GM10266 (cell line): ENCODE data around the gene APBB2.

Experiments
- DNase-seq: peaks from one replicate; pipeline ENCODE4 v3.0.0; 2012; ENCODE audit errors: extremely low spot score
- TF ChIP-seq, protein P1 (sequence below): IDR thresholded peaks from 2 replicates; pipeline ENCODE4 v1.5.1; 2012; ENCODE audit warnings: mild to moderate bottlenecking, low read depth; ENCODE audit not compliant: control insufficient read depth, insufficient read depth; ENCODE audit errors: missing control alignments

Gene APBB2

DNA sequence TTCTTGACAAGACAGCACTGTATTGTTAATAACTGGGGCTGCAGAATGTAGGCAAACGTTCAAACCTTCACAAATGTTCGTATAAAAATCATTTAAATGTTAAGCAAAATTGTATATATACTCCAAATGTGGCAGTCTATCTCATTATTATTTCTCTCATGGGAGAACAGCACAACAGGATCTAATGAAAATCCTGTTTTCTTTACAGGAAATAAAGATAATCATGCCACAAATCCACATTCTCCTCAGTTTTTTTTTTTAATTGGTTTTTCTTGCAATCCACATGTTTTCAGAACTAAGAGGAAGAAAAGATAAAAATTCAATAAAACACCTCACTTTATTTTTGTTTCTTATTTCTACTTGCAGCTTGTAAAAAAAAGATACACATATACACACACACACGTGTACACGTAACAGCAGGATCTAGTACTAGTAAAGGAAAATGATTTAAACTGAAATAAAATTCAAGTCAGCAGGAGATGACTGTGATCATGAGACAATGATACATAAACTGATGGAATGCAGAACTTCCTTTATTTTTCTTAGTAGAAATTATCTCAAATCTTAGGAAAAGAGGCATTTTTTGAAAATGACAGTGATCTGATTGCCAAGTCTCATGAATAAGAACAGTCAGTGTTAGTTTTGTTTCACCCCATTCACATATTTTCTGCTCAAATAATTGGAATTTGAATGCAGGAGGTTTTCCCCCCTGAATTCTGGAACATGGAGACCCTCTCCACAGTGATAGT, 11.3 kb downstream of the APBB2 start:
- no peak for DNase-seq
- TF ChIP-seq, protein P1, sequence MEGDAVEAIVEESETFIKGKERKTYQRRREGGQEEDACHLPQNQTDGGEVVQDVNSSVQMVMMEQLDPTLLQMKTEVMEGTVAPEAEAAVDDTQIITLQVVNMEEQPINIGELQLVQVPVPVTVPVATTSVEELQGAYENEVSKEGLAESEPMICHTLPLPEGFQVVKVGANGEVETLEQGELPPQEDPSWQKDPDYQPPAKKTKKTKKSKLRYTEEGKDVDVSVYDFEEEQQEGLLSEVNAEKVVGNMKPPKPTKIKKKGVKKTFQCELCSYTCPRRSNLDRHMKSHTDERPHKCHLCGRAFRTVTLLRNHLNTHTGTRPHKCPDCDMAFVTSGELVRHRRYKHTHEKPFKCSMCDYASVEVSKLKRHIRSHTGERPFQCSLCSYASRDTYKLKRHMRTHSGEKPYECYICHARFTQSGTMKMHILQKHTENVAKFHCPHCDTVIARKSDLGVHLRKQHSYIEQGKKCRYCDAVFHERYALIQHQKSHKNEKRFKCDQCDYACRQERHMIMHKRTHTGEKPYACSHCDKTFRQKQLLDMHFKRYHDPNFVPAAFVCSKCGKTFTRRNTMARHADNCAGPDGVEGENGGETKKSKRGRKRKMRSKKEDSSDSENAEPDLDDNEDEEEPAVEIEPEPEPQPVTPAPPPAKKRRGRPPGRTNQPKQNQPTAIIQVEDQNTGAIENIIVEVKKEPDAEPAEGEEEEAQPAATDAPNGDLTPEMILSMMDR: no peak

DNA sequence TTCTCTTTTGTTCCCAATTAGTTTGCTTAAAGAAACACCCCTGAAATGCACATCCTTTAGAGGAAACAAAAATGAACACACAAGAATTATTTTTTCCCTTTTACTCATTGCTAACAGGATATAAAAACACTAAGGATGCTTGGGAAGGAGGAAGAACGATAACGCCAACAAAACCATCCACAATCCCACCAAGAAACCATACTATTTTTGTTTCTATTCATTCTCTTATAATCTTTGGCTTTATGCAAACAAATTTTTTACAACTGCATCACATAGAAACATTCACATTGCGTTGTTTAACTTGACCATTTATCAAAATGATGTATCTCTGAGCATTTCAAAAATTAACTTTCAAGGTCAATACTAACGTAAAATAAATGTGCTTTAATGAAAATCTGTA, 12.0 kb downstream of the APBB2 start:
- no peak for DNase-seq
- TF ChIP-seq, protein P1: no peak

DNA sequence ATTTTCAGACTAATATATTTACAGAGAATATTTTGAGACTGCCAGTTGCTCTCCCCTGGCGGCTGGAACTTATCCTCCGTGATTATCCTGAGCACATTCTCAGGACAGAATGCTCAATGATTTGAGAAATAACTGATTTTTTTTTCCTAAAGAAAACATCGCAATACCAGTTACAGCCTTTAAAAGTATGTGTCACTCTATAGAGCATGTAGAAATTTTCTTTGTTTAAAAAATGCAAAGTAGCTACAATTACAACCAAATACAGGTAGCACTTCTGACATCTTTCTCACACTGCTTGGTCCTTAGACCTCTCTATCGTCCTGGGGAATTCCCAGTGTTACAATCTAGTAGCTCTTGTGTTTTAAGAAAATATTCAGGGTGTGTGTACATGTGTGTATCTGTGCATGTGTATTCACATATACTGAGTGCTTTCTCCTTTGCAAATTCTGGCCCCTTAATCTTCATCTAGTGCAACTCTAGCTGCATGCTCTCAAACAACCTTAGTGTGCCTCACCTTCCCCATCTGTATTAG, 13.8 kb downstream of the APBB2 start:
- TF ChIP-seq, protein P1: no peak

DNA sequence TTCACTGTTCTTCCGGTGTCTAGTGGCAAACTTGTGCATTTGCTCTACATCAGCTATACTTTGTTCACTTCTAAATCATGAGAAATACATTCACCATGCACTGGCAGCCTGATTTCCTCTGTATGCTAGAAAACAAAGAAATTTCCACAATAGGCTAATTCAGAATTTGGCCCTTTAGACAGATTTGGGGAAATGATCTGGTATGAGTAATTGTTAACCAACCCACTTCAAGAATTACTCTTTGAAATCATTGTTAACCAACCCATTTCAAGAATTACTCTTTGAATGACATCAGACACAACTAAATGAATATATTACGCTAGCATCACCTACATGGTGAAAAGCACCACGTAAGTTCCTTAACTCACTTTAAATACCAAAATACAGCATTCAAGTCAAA, 14.6 kb downstream of the APBB2 start:
- TF ChIP-seq, protein P1: no peak

More for the DNA sequence above, 13.8 kb downstream of the APBB2 start:
- DNase-seq: no peak

DNA sequence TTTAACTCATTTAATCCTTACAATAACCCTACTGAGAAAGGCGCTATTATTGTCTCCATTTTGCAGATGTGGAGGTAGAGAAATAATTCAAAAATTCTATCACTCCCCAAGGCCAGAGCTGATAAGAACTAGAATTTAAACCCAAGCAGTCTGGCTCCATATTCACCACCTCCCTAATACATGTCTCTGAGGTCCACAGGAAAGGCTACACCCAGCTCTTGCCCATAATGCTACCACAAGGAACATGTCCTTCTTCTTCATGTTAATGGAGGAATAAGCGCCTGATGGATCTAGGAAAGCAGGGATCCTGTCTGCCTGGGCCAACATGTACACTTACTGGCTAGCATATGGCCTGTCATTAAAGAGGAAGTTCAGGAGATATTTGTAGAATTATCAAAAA, 16.3 kb downstream of the APBB2 start:
- TF ChIP-seq, protein P1: no peak
- no peak for DNase-seq

More for the DNA sequence above, 14.6 kb downstream of the APBB2 start:
- no peak for DNase-seq

DNA sequence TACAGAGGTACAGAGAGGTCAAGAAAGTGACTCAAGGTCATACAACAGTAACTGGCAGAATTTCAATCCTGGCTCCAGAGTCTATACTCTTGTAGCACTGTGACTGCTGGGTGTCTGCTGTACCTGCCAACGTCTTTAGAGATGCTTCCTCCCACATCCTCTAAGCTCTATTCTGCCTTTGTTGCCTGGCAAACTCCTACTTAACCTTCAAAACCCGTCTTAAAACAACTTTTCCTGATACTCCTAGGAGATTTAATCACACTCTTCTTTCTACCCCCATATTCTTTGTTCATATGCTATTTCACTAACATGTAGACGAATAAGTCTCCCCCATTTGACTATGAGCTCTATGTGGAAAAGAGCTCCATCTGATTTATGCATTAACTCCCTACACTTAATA, 16.8 kb downstream of the APBB2 start:
- no peak for DNase-seq
- TF ChIP-seq, protein P1: no peak

DNA sequence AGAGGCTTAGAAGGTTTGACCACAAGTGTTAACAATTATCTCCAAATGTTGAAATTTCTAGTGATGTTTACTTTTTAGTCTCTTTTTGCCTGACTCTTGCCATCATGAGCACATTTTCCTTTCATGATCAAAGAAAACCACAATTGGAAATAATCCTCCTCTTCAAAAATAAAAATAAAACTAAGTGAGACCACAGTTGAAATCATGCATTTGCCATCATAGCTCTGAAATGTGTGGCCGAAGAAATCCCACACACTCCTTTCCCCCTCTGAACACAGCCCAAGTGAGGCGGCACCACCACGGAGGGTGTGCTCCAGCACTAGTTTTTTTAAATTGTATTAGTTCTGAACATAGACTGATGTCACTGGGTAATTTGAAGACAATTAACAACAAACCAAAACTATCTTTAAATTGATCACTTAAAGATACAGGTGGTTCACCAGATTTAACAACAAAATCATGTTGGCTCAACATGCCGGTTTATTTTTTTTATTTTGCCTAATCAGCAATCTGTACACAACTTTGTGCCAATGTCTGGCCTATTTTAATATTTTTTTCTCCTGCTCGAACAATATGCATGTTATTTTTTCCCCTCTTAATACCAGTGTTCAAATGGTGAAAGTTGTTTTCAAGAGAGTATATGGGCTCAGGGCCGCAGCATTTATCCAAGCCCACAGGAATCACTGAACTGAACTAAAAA, 17.6 kb downstream of the APBB2 start:
- TF ChIP-seq, protein P1: no peak
- DNase-seq: no peak
